ENCODE data around the gene FOXJ1. TPM values are rescaled to one million over a fixed set of nuclear protein-coding genes. Genes with fewer than 3 reads are reported as not detected.

Gene FOXJ1
- not detected in 2 replicates for polyA plus RNA-seq (2012; rRNA removed)
- 0.01 TPM in 2 replicates for polyA plus RNA-seq (2012; cell fraction: cytosol; rRNA removed)
- polyA plus RNA-seq (2012; cell fraction: nucleus; rRNA removed), result 0.07 and 0.09 TPM in 2 replicates

- H3K4me3 ChIP-seq (ENCODE audit: low read depth in 2 of 2, low read length in 1 of 2), result peak within 1 kb of the TSS; percentile 55 to 63
- H3K36me3 ChIP-seq (replicated peaks in 1 of 2; ENCODE audit: control insufficient read depth in 1 of 2, insufficient read depth in 2 of 2, low read length in 1 of 2), result no peaks in the 10 kb centered on the region
- H4K20me1 ChIP-seq (ENCODE audit: insufficient read depth), result no peaks in the 10 kb centered on the region
- H3F3A ChIP-seq (replicated peaks; ENCODE audit: insufficient read depth), result peaks cover 4% of the 10 kb centered on the region
- H3K4me1 ChIP-seq (ENCODE audit: control insufficient read depth in 1 of 2, insufficient read depth in 2 of 2, low read depth in 1 of 2, low read length in 1 of 2), result peaks cover 0 to 16% of the 10 kb centered on the region in 2 experiments; a peak in 2 of 4 replicates
- peaks cover 20% of the 10 kb centered on the region; the same call in 1 of the 2 replicates for H3K27me3 ChIP-seq (ENCODE audit: insufficient read depth)
- H3K79me2 ChIP-seq (ENCODE audit: insufficient read depth), result no peaks in the 10 kb centered on the region
- H3K27ac ChIP-seq (ENCODE audit: low read depth in 2 of 2, low read length in 1 of 2), result no peak within 1 kb of the TSS
- H2AFZ ChIP-seq (ENCODE audit: low read depth), result peak within 1 kb of the TSS; percentile 85
- WGBS (ENCODE audit: low lambda C conversion rate), result 14% methylated on average over 47 of the region's 59 CpGs
- H3K9me2 ChIP-seq, result no peaks in the 10 kb centered on the region
- CTCF ChIA-PET, result interaction anchor here (0.7 to 16.5 kb wide), 12 partner anchors 9 to 192 kb away, joined by 3 to 119 read pairs (median 4); no protein-coding TSS in a partner anchor
- no peaks in the 10 kb centered on the region for H3K9me3 ChIP-seq
- POLR2A ChIA-PET, result interaction anchor here (0.5 to 1.3 kb wide), 3 partner anchors 14 to 139 kb away, joined by 3 to 4 read pairs (median 3); no protein-coding TSS in a partner anchor
- TF ChIP-seq JUND (IDR thresholded peaks at IDR 0.05) (no peak), SIN3A (IDR thresholded peaks at IDR 0.05; ENCODE audit: borderline replicate concordance, low read depth, low read length) (peak; percentile 92; the same call in 1 of the 2 replicates), CHD2 (IDR thresholded peaks at IDR 0.05; ENCODE audit: low read length, partially characterized antibody) (peak; percentile 53), IRF3 (IDR thresholded peaks at IDR 0.05; ENCODE audit: low read depth, low read length) (peak; percentile 36; the same call in 1 of the 2 replicates), PBX3 (IDR thresholded peaks at IDR 0.05) (peak; percentile 62), MXI1 (IDR thresholded peaks at IDR 0.05; ENCODE audit: low read depth, low read length) (peak; percentile 98), RFX5 (IDR thresholded peaks at IDR 0.05; ENCODE audit: low read length) (peak; percentile 58; the same call in 1 of the 2 replicates), REST (IDR thresholded peaks at IDR 0.05; ENCODE audit: low read depth, low read length) (no peak), POLR2AphosphoS5 (IDR thresholded peaks at IDR 0.05; ENCODE audit: low read depth, low read length) (peak; percentile 24; the same call in 1 of the 2 replicates)
- H3K9ac ChIP-seq, result peak within 1 kb of the TSS; percentile 39; the same call in 1 of the 2 replicates
- H3K4me2 ChIP-seq, result peak within 1 kb of the TSS; percentile 99
- peak; percentile 100 for DNase-seq
Measured at GRCh38 chr17:76141212-76142038, at the start of gene FOXJ1. FOXJ1 (minus strand) TSS chr17:76141245; CDS start chr17:76140395, 850 bp downstream.
